ENCODE results near the gene VAV3.

The VAV3 gene

DNA sequence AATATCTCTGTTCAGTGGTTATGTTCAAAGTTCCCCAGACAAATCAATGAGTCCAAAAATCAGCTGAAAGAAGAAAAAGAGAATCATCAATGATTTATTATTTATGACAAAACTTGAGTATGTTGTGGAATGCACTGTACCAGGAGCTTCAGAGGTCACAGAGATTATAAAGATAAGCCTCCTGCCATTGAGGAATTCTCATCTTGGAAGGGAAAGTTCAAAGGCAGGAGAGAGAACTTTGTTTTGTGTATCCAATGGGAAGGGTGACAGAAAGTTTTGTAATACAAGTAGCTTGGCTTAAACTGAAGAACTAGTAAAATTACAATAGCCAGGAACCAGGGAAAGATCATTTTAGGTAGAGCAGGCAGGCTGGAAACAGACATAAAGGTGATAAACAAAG, 367.7 kb downstream of the VAV3 start:
- Histone ChIP-seq H3K4me1 (ENCODE audit: control insufficient read depth, low read length) (peaks cover 13% of the 10 kb centered on the region), H3K27me3 (ENCODE audit: control insufficient read depth, low read length) (no peaks in the 10 kb centered on the region)
- TF ChIP-seq EZH2phosphoT487 (IDR thresholded peaks at IDR 0.05; ENCODE audit: borderline replicate concordance, low read length), result no peak

GRCh38 chr1:107594536-107594935, 370.4 kb downstream of the VAV3 start:
- TF ChIP-seq, protein P1, sequence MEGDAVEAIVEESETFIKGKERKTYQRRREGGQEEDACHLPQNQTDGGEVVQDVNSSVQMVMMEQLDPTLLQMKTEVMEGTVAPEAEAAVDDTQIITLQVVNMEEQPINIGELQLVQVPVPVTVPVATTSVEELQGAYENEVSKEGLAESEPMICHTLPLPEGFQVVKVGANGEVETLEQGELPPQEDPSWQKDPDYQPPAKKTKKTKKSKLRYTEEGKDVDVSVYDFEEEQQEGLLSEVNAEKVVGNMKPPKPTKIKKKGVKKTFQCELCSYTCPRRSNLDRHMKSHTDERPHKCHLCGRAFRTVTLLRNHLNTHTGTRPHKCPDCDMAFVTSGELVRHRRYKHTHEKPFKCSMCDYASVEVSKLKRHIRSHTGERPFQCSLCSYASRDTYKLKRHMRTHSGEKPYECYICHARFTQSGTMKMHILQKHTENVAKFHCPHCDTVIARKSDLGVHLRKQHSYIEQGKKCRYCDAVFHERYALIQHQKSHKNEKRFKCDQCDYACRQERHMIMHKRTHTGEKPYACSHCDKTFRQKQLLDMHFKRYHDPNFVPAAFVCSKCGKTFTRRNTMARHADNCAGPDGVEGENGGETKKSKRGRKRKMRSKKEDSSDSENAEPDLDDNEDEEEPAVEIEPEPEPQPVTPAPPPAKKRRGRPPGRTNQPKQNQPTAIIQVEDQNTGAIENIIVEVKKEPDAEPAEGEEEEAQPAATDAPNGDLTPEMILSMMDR (IDR thresholded peaks at IDR 0.05; ENCODE audit: low read depth, low read length, poor library complexity, severe bottlenecking), result no peak
- TF ChIP-seq EZH2phosphoT487 (IDR thresholded peaks at IDR 0.05; ENCODE audit: borderline replicate concordance, low read length), result no peak
- Histone ChIP-seq H4K20me1 (ENCODE audit: control insufficient read depth, insufficient read depth, low read depth, low read length) (no peaks in the 10 kb centered on the region), H3K4me1 (ENCODE audit: control insufficient read depth, low read length) (peaks cover 16% of the 10 kb centered on the region), H3F3A (ENCODE audit: control insufficient read depth, insufficient read depth) (no peaks in the 10 kb centered on the region), H3K27ac (ENCODE audit: low read depth, low read length) (no peak overlapping the region), H3K9me2 (replicated peaks; ENCODE audit: control insufficient read depth, low read length) (no peaks in the 10 kb centered on the region), H3K4me3 (ENCODE audit: low read length) (no peak overlapping the region), H3K79me2 (ENCODE audit: control insufficient read depth, low read length) (no peaks in the 10 kb centered on the region), H3K27me3 (ENCODE audit: control insufficient read depth, low read length) (no peaks in the 10 kb centered on the region), H3K9me3 (ENCODE audit: control insufficient read depth, insufficient read depth, low read length) (no peaks in the 10 kb centered on the region), H3K36me3 (ENCODE audit: control insufficient read depth, low read length) (no peaks in the 10 kb centered on the region), H3K4me2 (ENCODE audit: low read length) (no peak overlapping the region)

More for the DNA sequence above, 367.7 kb downstream of the VAV3 start:
- Histone ChIP-seq H3K27ac (ENCODE audit: low read depth, low read length) (no peak overlapping the region), H3K36me3 (ENCODE audit: control insufficient read depth, low read length) (no peaks in the 10 kb centered on the region), H3F3A (ENCODE audit: control insufficient read depth, insufficient read depth) (no peaks in the 10 kb centered on the region), H3K79me2 (ENCODE audit: control insufficient read depth, low read length) (no peaks in the 10 kb centered on the region), H3K4me3 (ENCODE audit: low read length) (no peak overlapping the region), H3K9me3 (ENCODE audit: control insufficient read depth, insufficient read depth, low read length) (no peaks in the 10 kb centered on the region), H4K20me1 (ENCODE audit: control insufficient read depth, insufficient read depth, low read depth, low read length) (no peaks in the 10 kb centered on the region), H3K9me2 (replicated peaks; ENCODE audit: control insufficient read depth, low read length) (no peaks in the 10 kb centered on the region), H3K4me2 (ENCODE audit: low read length) (no peak overlapping the region)

GRCh38 chr1:107593501-107594209, 371.3 kb downstream of the VAV3 start:
- Histone ChIP-seq H3K27me3 (ENCODE audit: control insufficient read depth, low read length) (no peaks in the 10 kb centered on the region), H3K9me3 (ENCODE audit: control insufficient read depth, insufficient read depth, low read length) (no peaks in the 10 kb centered on the region), H3K4me1 (ENCODE audit: control insufficient read depth, low read length) (peaks cover 16% of the 10 kb centered on the region), H3K9me2 (replicated peaks; ENCODE audit: control insufficient read depth, low read length) (no peaks in the 10 kb centered on the region), H3F3A (ENCODE audit: control insufficient read depth, insufficient read depth) (no peaks in the 10 kb centered on the region), H3K4me2 (ENCODE audit: low read length) (peak overlapping the region; percentile 6), H4K20me1 (ENCODE audit: control insufficient read depth, insufficient read depth, low read depth, low read length) (no peaks in the 10 kb centered on the region), H3K4me3 (ENCODE audit: low read length) (no peak overlapping the region), H3K79me2 (ENCODE audit: control insufficient read depth, low read length) (no peaks in the 10 kb centered on the region), H3K27ac (ENCODE audit: low read depth, low read length) (no peak overlapping the region), H3K36me3 (ENCODE audit: control insufficient read depth, low read length) (no peaks in the 10 kb centered on the region)
- TF ChIP-seq, protein P1 (IDR thresholded peaks at IDR 0.05; ENCODE audit: low read depth, low read length, poor library complexity, severe bottlenecking), result no peak
- TF ChIP-seq EZH2phosphoT487 (IDR thresholded peaks at IDR 0.05; ENCODE audit: borderline replicate concordance, low read length), result no peak

- no peak overlapping the region for H3K27ac ChIP-seq (ENCODE audit: low read depth, low read length)
- H3K36me3 ChIP-seq (ENCODE audit: control insufficient read depth, low read length), result no peaks in the 10 kb centered on the region
- no peak overlapping the region for H3K4me3 ChIP-seq (ENCODE audit: low read length)
- H3K27me3 ChIP-seq (ENCODE audit: control insufficient read depth, low read length), result no peaks in the 10 kb centered on the region
- no peaks in the 10 kb centered on the region for H4K20me1 ChIP-seq (ENCODE audit: control insufficient read depth, insufficient read depth, low read depth, low read length)
- no peaks in the 10 kb centered on the region for H3K79me2 ChIP-seq (ENCODE audit: control insufficient read depth, low read length)
- TF ChIP-seq, protein P1 (IDR thresholded peaks at IDR 0.05; ENCODE audit: low read depth, low read length, poor library complexity, severe bottlenecking), result no peak
- TF ChIP-seq EZH2phosphoT487 (IDR thresholded peaks at IDR 0.05; ENCODE audit: borderline replicate concordance, low read length), result no peak
- no peaks in the 10 kb centered on the region for H3K9me2 ChIP-seq (replicated peaks; ENCODE audit: control insufficient read depth, low read length)
- H3K9me3 ChIP-seq (ENCODE audit: control insufficient read depth, insufficient read depth, low read length), result no peaks in the 10 kb centered on the region
- no peak overlapping the region for H3K4me2 ChIP-seq (ENCODE audit: low read length)
- no peaks in the 10 kb centered on the region for H3F3A ChIP-seq (ENCODE audit: control insufficient read depth, insufficient read depth)
- H3K4me1 ChIP-seq (ENCODE audit: control insufficient read depth, low read length), result peaks cover 16% of the 10 kb centered on the region
These were observed 373.9 kb downstream of the VAV3 start for GRCh38 chr1:107590900-107591622.
